Measurements from ENCODE around the gene GPR6. TPM values are rescaled to one million over a fixed set of nuclear protein-coding genes. Genes with fewer than 3 reads are reported as not detected.

Gene GPR6
- total and polyA plus RNA-seq, 2 experiments from 2014 or later: not detected

DNA sequence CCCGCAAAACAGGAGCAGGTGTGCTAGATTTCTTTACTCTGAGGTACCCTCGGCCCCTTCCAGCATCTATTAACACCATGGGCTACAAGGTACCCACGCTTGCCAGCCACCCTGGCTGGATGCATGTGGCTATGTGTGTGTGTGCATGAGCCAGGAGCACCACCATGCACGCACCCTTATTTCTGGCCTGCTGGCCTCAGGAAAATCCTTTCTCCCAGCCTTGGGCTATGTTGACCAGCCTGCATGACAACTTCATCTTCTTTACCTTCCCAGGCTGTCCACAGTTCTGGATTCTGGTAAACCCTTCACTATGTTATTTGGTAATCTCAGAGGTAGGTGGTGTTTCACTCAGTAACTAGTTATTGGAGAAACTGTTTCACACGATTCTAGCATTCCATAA is 40.4 kb downstream of the GPR6 start:
- no peak for DNase-seq (ENCODE audit: low read depth in 1 of 2, low spot score in 1 of 2)
- no peak overlapping the region for H3K27ac ChIP-seq
- H3K27me3 ChIP-seq: no peaks in the 10 kb centered on the region
- TF ChIP-seq, protein P1, sequence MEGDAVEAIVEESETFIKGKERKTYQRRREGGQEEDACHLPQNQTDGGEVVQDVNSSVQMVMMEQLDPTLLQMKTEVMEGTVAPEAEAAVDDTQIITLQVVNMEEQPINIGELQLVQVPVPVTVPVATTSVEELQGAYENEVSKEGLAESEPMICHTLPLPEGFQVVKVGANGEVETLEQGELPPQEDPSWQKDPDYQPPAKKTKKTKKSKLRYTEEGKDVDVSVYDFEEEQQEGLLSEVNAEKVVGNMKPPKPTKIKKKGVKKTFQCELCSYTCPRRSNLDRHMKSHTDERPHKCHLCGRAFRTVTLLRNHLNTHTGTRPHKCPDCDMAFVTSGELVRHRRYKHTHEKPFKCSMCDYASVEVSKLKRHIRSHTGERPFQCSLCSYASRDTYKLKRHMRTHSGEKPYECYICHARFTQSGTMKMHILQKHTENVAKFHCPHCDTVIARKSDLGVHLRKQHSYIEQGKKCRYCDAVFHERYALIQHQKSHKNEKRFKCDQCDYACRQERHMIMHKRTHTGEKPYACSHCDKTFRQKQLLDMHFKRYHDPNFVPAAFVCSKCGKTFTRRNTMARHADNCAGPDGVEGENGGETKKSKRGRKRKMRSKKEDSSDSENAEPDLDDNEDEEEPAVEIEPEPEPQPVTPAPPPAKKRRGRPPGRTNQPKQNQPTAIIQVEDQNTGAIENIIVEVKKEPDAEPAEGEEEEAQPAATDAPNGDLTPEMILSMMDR (IDR thresholded peaks at IDR 0.05; ENCODE audit: low read depth, low read length): no peak
- no peaks in the 10 kb centered on the region for H3K9me3 ChIP-seq (ENCODE audit: low read depth)
- no peaks in the 10 kb centered on the region for H3K4me1 ChIP-seq (ENCODE audit: low read depth)
- no peak overlapping the region for H3K4me3 ChIP-seq
- H3K36me3 ChIP-seq: no peaks in the 10 kb centered on the region

DNA sequence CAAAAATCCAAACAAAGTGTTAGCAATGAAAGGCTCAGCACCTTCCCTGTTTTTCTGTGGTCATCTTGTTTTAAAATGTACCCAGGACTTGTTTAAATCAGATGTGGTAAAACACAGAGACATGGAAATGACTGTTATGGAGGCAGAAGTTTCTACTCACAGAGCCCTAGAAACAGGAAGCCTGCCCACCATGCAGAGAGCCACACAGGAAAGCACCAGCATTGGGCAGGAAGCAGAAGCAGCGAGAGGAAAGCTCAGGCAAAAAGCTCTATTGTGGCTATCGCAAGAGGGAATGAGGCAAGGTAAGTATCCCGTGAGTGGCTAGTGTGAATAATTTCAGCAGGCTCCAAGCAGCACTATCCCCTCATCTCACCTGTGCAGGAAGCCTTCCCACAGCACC is 42.8 kb downstream of the GPR6 start:
- H3K27ac ChIP-seq: no peak overlapping the region
- H3K27me3 ChIP-seq: no peaks in the 10 kb centered on the region
- H3K9me3 ChIP-seq (ENCODE audit: low read depth): no peaks in the 10 kb centered on the region
- no peaks in the 10 kb centered on the region for H3K4me1 ChIP-seq (ENCODE audit: low read depth)
- no peak overlapping the region for H3K4me3 ChIP-seq
- TF ChIP-seq, protein P1 (IDR thresholded peaks at IDR 0.05; ENCODE audit: low read depth, low read length): no peak
- no peaks in the 10 kb centered on the region for H3K36me3 ChIP-seq
- no peak for DNase-seq (ENCODE audit: low read depth in 1 of 2, low spot score in 1 of 2)

DNA sequence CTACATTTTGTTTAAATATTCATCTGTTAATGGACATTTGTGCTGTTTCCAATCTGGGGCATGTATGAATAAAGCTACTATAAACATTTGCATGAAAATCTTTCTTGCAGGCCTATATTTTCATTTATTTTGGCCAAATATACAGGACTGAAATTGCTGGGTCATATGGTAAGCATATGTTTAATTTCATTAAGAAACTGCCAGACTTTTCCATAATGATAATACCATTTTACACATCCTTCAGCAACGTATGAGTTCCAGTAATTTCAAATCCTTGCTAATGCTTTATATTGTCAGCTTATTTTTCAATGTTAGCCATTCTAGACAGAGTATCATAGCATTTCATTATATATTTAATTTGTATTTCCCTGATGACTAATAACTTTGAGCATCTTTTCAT is 51.0 kb downstream of the GPR6 start:
- TF ChIP-seq, protein P1 (IDR thresholded peaks at IDR 0.05; ENCODE audit: low read depth, low read length): no peak
- Histone ChIP-seq H3K36me3 (no peaks in the 10 kb centered on the region), H3K27me3 (no peaks in the 10 kb centered on the region), H3K9me3 (ENCODE audit: low read depth) (no peaks in the 10 kb centered on the region), H3K4me1 (ENCODE audit: low read depth) (no peaks in the 10 kb centered on the region), H3K4me3 (no peak overlapping the region), H3K27ac (no peak overlapping the region)
- no peak for DNase-seq (ENCODE audit: low read depth in 1 of 2, low spot score in 1 of 2)

Other genes with a start within 250 kb of the GPR6 start
- 34.5 and 46.3 TPM in 2 replicates for gene WASF1, start 201.4 kb downstream of the GPR6 start, total RNA-seq
- gene WASF1, start 201.4 kb downstream of the GPR6 start, polyA plus RNA-seq: 70.9 and 77.5 TPM in 2 replicates
- gene CDC40, start 202.1 kb downstream of the GPR6 start, total RNA-seq: 10.7 and 13.6 TPM in 2 replicates
- 13.5 and 31.3 TPM in 2 replicates for gene CDC40, start 202.1 kb downstream of the GPR6 start, polyA plus RNA-seq